ENCODE measurements around the gene CASKIN2. TPM values are rescaled to one million over a fixed set of nuclear protein-coding genes. Genes with fewer than 3 reads are reported as not detected.

CASKIN2 gene
- polyA plus RNA-seq, 2 of the 4 experiments (the other 2 are of a cell fraction): 3.6 to 11.2 TPM

- CTCF ChIA-PET: interaction anchor here (0.9 to 2.5 kb wide), 5 partner anchors 9 to 27 kb away, joined by 3 to 14 read pairs (median 9); partner anchors contain the start of gene TSEN54
- no peak for TF ChIP-seq GATA3 (IDR thresholded peaks at IDR 0.05; ENCODE audit: borderline replicate concordance)
- H3K9me3 ChIP-seq: no peaks in the 10 kb centered on the region
- peak overlapping the region; percentile 98 for H3K4me2 ChIP-seq
- DNase-seq (ENCODE audit: low read depth in 1 of 2, low spot score in 1 of 2): no peak
- FAIRE-seq: no peak
- ATAC-seq: no peak
- WGBS (ENCODE audit: missing lambda C conversion rate): 81% methylated on average over 13 of the region's 13 CpGs
- H3K4me3 ChIP-seq: peak overlapping the region; percentile 67
- POLR2A ChIA-PET: interaction anchor here (1.0 kb wide), 1 partner anchor 10 kb away, joined by 6 read pairs; the partner anchor contains the start of gene TSEN54
- peak overlapping the region; percentile 83 to 88; a peak in 5 of 6 replicates for H3K27ac ChIP-seq
- peaks cover 32% of the 10 kb centered on the region for H3K4me1 ChIP-seq
These were observed 11.4 kb upstream of the CASKIN2 start for GRCh38 chr17:75526555-75527270.

DNA sequence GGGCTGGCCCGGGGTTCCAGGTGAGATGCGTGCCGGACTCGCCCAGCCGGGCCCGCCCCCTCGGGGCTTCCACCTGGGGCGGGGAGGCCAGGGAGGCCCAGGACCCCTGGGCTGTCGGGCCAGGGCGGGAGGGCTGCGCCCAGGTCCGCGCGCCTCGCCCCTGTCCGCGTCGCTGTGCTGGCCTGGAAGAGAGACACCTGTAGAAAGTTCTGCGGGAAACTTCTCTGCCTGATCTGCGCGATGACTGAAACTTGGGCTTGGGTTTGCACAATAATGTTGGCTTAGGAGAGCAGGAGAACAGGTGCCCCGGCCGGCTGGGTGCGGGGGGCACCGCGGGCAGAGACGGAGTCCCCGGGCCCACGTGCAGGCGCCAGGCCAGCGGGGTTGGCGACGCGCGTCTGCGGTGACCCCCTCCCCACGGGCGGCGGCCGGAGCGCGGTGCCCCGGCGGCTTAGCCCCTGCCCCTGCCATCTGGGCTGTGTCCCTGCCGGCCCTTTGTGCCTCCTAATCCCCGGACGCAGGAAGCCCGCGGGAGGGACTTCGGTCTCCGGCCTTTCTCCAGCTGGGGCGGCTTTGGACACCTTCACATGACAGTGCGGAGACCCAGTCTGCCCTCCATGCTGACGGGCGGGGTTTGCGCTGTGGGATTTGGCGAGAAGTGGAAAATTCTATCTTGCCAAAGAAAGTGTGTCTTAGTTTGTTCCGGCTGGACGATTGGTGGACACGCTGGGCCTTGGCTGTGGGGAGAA is 10.6 kb upstream of the CASKIN2 start:
- no peak for FAIRE-seq

More for the DNA sequence above, 10.6 kb upstream of the CASKIN2 start:
- DNase-seq (ENCODE audit: low read depth in 1 of 2, low spot score in 1 of 2): no peak
- ATAC-seq: peak; percentile 24 to 51
- CTCF ChIA-PET: interaction anchor here (0.6 to 3.3 kb wide), 20 partner anchors 9 to 142 kb away, joined by 3 to 18 read pairs (median 4); partner anchors contain the start of genes SMIM5 and TSEN54
- H3K4me1 ChIP-seq: peaks cover 25% of the 10 kb centered on the region
- peak overlapping the region; percentile 83 to 88 for H3K27ac ChIP-seq
- no peaks in the 10 kb centered on the region for H3K9me3 ChIP-seq
- POLR2A ChIA-PET: interaction anchor here (1.2 to 2.1 kb wide), 3 partner anchors 10 to 254 kb away, joined by 4 to 19 read pairs (median 6); partner anchors contain the start of genes SLC25A19 and TSEN54
- H3K4me3 ChIP-seq: peak overlapping the region; percentile 67
- WGBS (ENCODE audit: missing lambda C conversion rate): 27% methylated on average over 22 of the region's 60 CpGs
- peak overlapping the region; percentile 98 for H3K4me2 ChIP-seq
- TF ChIP-seq CEBPB (IDR thresholded peaks at IDR 0.05): peak in 1 of 2 experiments; percentile 47; a peak in 1 of 4 replicates
- 0 out of 2 replicates have a peak, but pooled peaks have one; percentile 35 for TF ChIP-seq E2F6 (IDR thresholded peaks at IDR 0.05; ENCODE audit: borderline replicate concordance, low read depth)
- TF ChIP-seq, protein P1, sequence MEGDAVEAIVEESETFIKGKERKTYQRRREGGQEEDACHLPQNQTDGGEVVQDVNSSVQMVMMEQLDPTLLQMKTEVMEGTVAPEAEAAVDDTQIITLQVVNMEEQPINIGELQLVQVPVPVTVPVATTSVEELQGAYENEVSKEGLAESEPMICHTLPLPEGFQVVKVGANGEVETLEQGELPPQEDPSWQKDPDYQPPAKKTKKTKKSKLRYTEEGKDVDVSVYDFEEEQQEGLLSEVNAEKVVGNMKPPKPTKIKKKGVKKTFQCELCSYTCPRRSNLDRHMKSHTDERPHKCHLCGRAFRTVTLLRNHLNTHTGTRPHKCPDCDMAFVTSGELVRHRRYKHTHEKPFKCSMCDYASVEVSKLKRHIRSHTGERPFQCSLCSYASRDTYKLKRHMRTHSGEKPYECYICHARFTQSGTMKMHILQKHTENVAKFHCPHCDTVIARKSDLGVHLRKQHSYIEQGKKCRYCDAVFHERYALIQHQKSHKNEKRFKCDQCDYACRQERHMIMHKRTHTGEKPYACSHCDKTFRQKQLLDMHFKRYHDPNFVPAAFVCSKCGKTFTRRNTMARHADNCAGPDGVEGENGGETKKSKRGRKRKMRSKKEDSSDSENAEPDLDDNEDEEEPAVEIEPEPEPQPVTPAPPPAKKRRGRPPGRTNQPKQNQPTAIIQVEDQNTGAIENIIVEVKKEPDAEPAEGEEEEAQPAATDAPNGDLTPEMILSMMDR (IDR thresholded peaks at IDR 0.05): no peak
- peak; percentile 69 for TF ChIP-seq MAX (IDR thresholded peaks at IDR 0.05)
- TF ChIP-seq, protein P2, sequence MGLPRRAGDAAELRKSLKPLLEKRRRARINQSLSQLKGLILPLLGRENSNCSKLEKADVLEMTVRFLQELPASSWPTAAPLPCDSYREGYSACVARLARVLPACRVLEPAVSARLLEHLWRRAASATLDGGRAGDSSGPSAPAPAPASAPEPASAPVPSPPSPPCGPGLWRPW (IDR thresholded peaks at IDR 0.05): no peak
- no peak for TF ChIP-seq ELK1 (IDR thresholded peaks at IDR 0.05; ENCODE audit: low read depth, low read length)
- no peak for TF ChIP-seq RFX5 (IDR thresholded peaks at IDR 0.05)
- peak; percentile 39; the same call in 1 of the 2 replicates for TF ChIP-seq PHF8 (IDR thresholded peaks at IDR 0.05; ENCODE audit: borderline replicate concordance, low read depth)
- no peak for TF ChIP-seq EHF (CRISPR knock-in tag; IDR thresholded peaks at IDR 0.05)

All from A549 (cell line).